SU-DHL-6 (cell line): ENCODE measurements around the gene CCL22.

Experiments
- EZH2phosphoT487 ChIP-seq: fragments of 200-600 bp; sonication (generic), shearing (Covaris generic); conservative IDR thresholded peaks from 2 replicates; pipeline ENCODE4 v1.6.1; 2018; ENCODE audit warnings: mild to moderate bottlenecking, antibody characterized with exemption, low read length, moderate library complexity, mixed read lengths
- TF ChIP-seq, protein P1 (sequence below): fragments of 200-600 bp; sonication (generic); IDR thresholded peaks from one replicate; pipeline ENCODE4 v1.5.1; 2017; ENCODE audit warnings: antibody characterized with exemption, mild to moderate bottlenecking, low read length, moderate library complexity; ENCODE audit not compliant: insufficient read depth, poor library complexity, severe bottlenecking

GRCh38 chr16:57391300-57391699 lies 32.7 kb downstream of the CCL22 start:
- TF ChIP-seq, protein P1, sequence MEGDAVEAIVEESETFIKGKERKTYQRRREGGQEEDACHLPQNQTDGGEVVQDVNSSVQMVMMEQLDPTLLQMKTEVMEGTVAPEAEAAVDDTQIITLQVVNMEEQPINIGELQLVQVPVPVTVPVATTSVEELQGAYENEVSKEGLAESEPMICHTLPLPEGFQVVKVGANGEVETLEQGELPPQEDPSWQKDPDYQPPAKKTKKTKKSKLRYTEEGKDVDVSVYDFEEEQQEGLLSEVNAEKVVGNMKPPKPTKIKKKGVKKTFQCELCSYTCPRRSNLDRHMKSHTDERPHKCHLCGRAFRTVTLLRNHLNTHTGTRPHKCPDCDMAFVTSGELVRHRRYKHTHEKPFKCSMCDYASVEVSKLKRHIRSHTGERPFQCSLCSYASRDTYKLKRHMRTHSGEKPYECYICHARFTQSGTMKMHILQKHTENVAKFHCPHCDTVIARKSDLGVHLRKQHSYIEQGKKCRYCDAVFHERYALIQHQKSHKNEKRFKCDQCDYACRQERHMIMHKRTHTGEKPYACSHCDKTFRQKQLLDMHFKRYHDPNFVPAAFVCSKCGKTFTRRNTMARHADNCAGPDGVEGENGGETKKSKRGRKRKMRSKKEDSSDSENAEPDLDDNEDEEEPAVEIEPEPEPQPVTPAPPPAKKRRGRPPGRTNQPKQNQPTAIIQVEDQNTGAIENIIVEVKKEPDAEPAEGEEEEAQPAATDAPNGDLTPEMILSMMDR: no peak
- TF ChIP-seq EZH2phosphoT487: no peak
